KMS-11 (cell line): Measurements from ENCODE around the gene CLDN12.

Experiments
- H2AFZ ChIP-seq: fragments of 200-600 bp; sonication (generic); 2 replicates; pipeline ENCODE4 v1.6.1; 2016; ENCODE audit warnings: antibody characterized with exemption, mixed run types, low read depth
- H3K27ac ChIP-seq: fragments of 200-600 bp; sonication (generic); 2 replicates; pipeline ENCODE4 v1.6.1; 2016; ENCODE audit warnings: mild to moderate bottlenecking, mixed run types
- H3K27me3 ChIP-seq: fragments of 200-600 bp; sonication (generic); 2 replicates; pipeline ENCODE4 v1.6.1; 2017; ENCODE audit warnings: mild to moderate bottlenecking, low read depth, mixed run types, moderate library complexity; ENCODE audit not compliant: insufficient read depth
- H3K36me3 ChIP-seq: fragments of 200-600 bp; sonication (generic); 2 replicates; pipeline ENCODE4 v1.6.1; 2017; ENCODE audit warnings: mild to moderate bottlenecking, mixed run types; ENCODE audit not compliant: insufficient read depth
- H3K4me1 ChIP-seq: fragments of 200-600 bp; sonication (generic); 2 replicates; pipeline ENCODE4 v1.6.1; 2016; ENCODE audit warnings: mild to moderate bottlenecking, low read depth, mixed run types; ENCODE audit not compliant: poor library complexity, severe bottlenecking
- H3K4me2 ChIP-seq: fragments of 200-600 bp; sonication (generic); 2 replicates; pipeline ENCODE4 v1.7.0; 2016; ENCODE audit warnings: mild to moderate bottlenecking, mixed run types
- H3K4me3 ChIP-seq: fragments of 200-600 bp; sonication (generic); IDR thresholded peaks from 2 replicates; pipeline ENCODE4 v1.6.1; 2017; ENCODE audit warnings: low read depth, low read length, mixed read lengths; ENCODE audit not compliant: insufficient read depth
- H3K79me2 ChIP-seq: fragments of 200-600 bp; sonication (generic); 2 replicates; pipeline ENCODE4 v1.6.1; 2016; ENCODE audit warnings: low read depth, mixed run types; ENCODE audit not compliant: insufficient read depth
- H3K9ac ChIP-seq: fragments of 200-600 bp; sonication (generic); 2 replicates; pipeline ENCODE4 v1.6.1; 2016; ENCODE audit warnings: mild to moderate bottlenecking, mixed run types
- H4K20me1 ChIP-seq: fragments of 200-600 bp; sonication (generic); 2 replicates; pipeline ENCODE4 v1.6.1; 2016; ENCODE audit warnings: mild to moderate bottlenecking, mixed run types; ENCODE audit not compliant: insufficient read depth
- CTCF ChIP-seq: fragments of 200-600 bp; sonication (generic); conservative IDR thresholded peaks from 2 replicates; pipeline ENCODE4 v1.6.1; 2017; ENCODE audit warnings: low read depth, mild to moderate bottlenecking, antibody characterized with exemption, low read length, moderate library complexity, mixed read lengths

The CLDN12 gene

GRCh38 chr7:90453259-90453891 lies 50.1 kb downstream of the CLDN12 start:
- Histone ChIP-seq H2AFZ (no peak overlapping the region), H3K4me1 (peaks cover 4% of the 10 kb centered on the region), H3K36me3 (no peaks in the 10 kb centered on the region), H3K4me3 (no peak overlapping the region), H3K9ac (no peak overlapping the region), H3K79me2 (no peaks in the 10 kb centered on the region), H4K20me1 (no peaks in the 10 kb centered on the region), H3K4me2 (no peak overlapping the region), H3K27ac (no peak overlapping the region), H3K27me3 (no peaks in the 10 kb centered on the region)
- no peak for TF ChIP-seq CTCF

- no peak overlapping the region for H3K4me2 ChIP-seq
- H3K27ac ChIP-seq = no peak overlapping the region
- no peak for TF ChIP-seq CTCF
- H3K79me2 ChIP-seq = no peaks in the 10 kb centered on the region
- H4K20me1 ChIP-seq = no peaks in the 10 kb centered on the region
- no peaks in the 10 kb centered on the region for H3K27me3 ChIP-seq
- no peak overlapping the region for H2AFZ ChIP-seq
- peaks cover 4% of the 10 kb centered on the region for H3K4me1 ChIP-seq
- H3K9ac ChIP-seq = no peak overlapping the region
- no peaks in the 10 kb centered on the region for H3K36me3 ChIP-seq
- no peak overlapping the region for H3K4me3 ChIP-seq
Measured at GRCh38 chr7:90453931-90454330, 50.7 kb downstream of the CLDN12 start.

GRCh38 chr7:90455163-90456030 lies 52.1 kb downstream of the CLDN12 start:
- Histone ChIP-seq H3K4me1 (peaks cover 4% of the 10 kb centered on the region), H3K27ac (no peak overlapping the region), H3K27me3 (no peaks in the 10 kb centered on the region), H3K9ac (no peak overlapping the region), H2AFZ (peak overlapping the region; percentile 70), H3K79me2 (no peaks in the 10 kb centered on the region), H3K4me3 (no peak overlapping the region), H3K4me2 (peak overlapping the region; percentile 22; the same call in 1 of the 2 replicates), H4K20me1 (no peaks in the 10 kb centered on the region), H3K36me3 (no peaks in the 10 kb centered on the region)
- TF ChIP-seq CTCF = peak; percentile 89

GRCh38 chr7:90458104-90458503 lies 54.8 kb downstream of the CLDN12 start:
- Histone ChIP-seq H3K79me2 (no peaks in the 10 kb centered on the region), H3K4me2 (no peak overlapping the region), H3K9ac (no peak overlapping the region), H3K27me3 (no peaks in the 10 kb centered on the region), H3K36me3 (no peaks in the 10 kb centered on the region), H4K20me1 (no peaks in the 10 kb centered on the region), H3K4me1 (peaks cover 4% of the 10 kb centered on the region), H2AFZ (no peak overlapping the region), H3K27ac (no peak overlapping the region), H3K4me3 (no peak overlapping the region)
- no peak for TF ChIP-seq CTCF
